ENCODE data around the gene CREBBP. TPM values are rescaled to one million over a fixed set of nuclear protein-coding genes. Genes with fewer than 3 reads are reported as not detected.

Gene CREBBP
- total RNA-seq, 2 donors from 2014 or later, result 65.0 to 103 TPM

- no peaks in the 10 kb centered on the region for H3K9me3 ChIP-seq
- H3K27ac ChIP-seq, result no peak overlapping the region
- DNase-seq (ENCODE audit: low spot score) (no peak), ATAC-seq (ENCODE audit: insufficient number of reproducible peaks, low FRiP score, low read depth) (no peak)
- no peak overlapping the region for H3K4me3 ChIP-seq
- no peaks in the 10 kb centered on the region for H3K27me3 ChIP-seq (replicated peaks; ENCODE audit: insufficient read depth)
- no peak for TF ChIP-seq CTCF (IDR thresholded peaks at IDR 0.05)
- no peaks in the 10 kb centered on the region for H3K36me3 ChIP-seq
- peaks cover 8 to 21% of the 10 kb centered on the region in 2 donors for H3K4me1 ChIP-seq (ENCODE audit: control insufficient read depth in 1 of 2, low read depth in 2 of 2)
These were observed 50.6 kb downstream of the CREBBP start for GRCh38 chr16:3829631-3830536.

GRCh38 chr16:3825940-3826339 is 54.6 kb downstream of the CREBBP start:
- TF ChIP-seq CTCF (IDR thresholded peaks at IDR 0.05), result no peak
- H3K4me1 ChIP-seq (ENCODE audit: control insufficient read depth in 1 of 2, low read depth in 2 of 2), result peaks cover 30 to 60% of the 10 kb centered on the region in 2 donors
- H3K27me3 ChIP-seq (replicated peaks; ENCODE audit: insufficient read depth), result no peaks in the 10 kb centered on the region
- H3K27ac ChIP-seq, result no peak overlapping the region
- H3K4me3 ChIP-seq, result no peak overlapping the region
- no peaks in the 10 kb centered on the region for H3K9me3 ChIP-seq
- no peak for ATAC-seq (ENCODE audit: insufficient number of reproducible peaks, low FRiP score, low read depth)
- no peak for DNase-seq (ENCODE audit: low spot score)
- H3K36me3 ChIP-seq, result no peaks in the 10 kb centered on the region

- H3K36me3 ChIP-seq, result no peaks in the 10 kb centered on the region
- H3K4me1 ChIP-seq (ENCODE audit: control insufficient read depth in 1 of 2, low read depth in 2 of 2), result peaks cover 35 to 61% of the 10 kb centered on the region in 2 donors
- DNase-seq (ENCODE audit: low spot score) (no peak), ATAC-seq (ENCODE audit: insufficient number of reproducible peaks, low FRiP score, low read depth) (no peak)
- no peaks in the 10 kb centered on the region for H3K27me3 ChIP-seq (replicated peaks; ENCODE audit: insufficient read depth)
- TF ChIP-seq CTCF (IDR thresholded peaks at IDR 0.05), result no peak
- no peaks in the 10 kb centered on the region for H3K9me3 ChIP-seq
- H3K4me3 ChIP-seq, result no peak overlapping the region
- H3K27ac ChIP-seq, result no peak overlapping the region
These were observed 55.4 kb downstream of the CREBBP start for GRCh38 chr16:3825103-3825502.

- Histone ChIP-seq H3K9me3 (no peaks in the 10 kb centered on the region), H3K36me3 (no peaks in the 10 kb centered on the region), H3K27me3 (replicated peaks; ENCODE audit: insufficient read depth) (no peaks in the 10 kb centered on the region), H3K27ac (no peak overlapping the region), H3K4me3 (no peak overlapping the region), H3K4me1 (ENCODE audit: control insufficient read depth in 1 of 2, low read depth in 2 of 2) (peaks cover 40 to 67% of the 10 kb centered on the region in 2 donors)
- DNase-seq (ENCODE audit: low spot score) (no peak), ATAC-seq (ENCODE audit: insufficient number of reproducible peaks, low FRiP score, low read depth) (no peak)
- no peak for TF ChIP-seq CTCF (IDR thresholded peaks at IDR 0.05)
These were observed 56.3 kb downstream of the CREBBP start for GRCh38 chr16:3824121-3824795.

GRCh38 chr16:3823427-3823826 is 57.1 kb downstream of the CREBBP start:
- Histone ChIP-seq H3K9me3 (no peaks in the 10 kb centered on the region), H3K27ac (no peak overlapping the region), H3K36me3 (no peaks in the 10 kb centered on the region), H3K4me3 (no peak overlapping the region), H3K4me1 (ENCODE audit: control insufficient read depth in 1 of 2, low read depth in 2 of 2) (peaks cover 48 to 76% of the 10 kb centered on the region in 2 donors), H3K27me3 (replicated peaks; ENCODE audit: insufficient read depth) (no peaks in the 10 kb centered on the region)
- ATAC-seq (ENCODE audit: insufficient number of reproducible peaks, low FRiP score, low read depth) (no peak), DNase-seq (ENCODE audit: low spot score) (no peak)
- TF ChIP-seq CTCF (IDR thresholded peaks at IDR 0.05), result no peak

All from thoracic aorta (tissue), 2 donors.